A673 (cell line): ENCODE results near the gene SLC28A1.

Experiments
- EZH2 ChIP-seq: fragments of 200-600 bp; sonication (generic); IDR thresholded peaks from 2 replicates; pipeline ENCODE4 v1.6.1; 2017; ENCODE audit warnings: borderline replicate concordance, low read depth, mild to moderate bottlenecking, mixed read lengths, antibody characterized with exemption, low read length; ENCODE audit not compliant: poor library complexity, severe bottlenecking
- TF ChIP-seq, protein P1 (sequence below): fragments of 300-800, 200-600 bp; sonication (generic); conservative IDR thresholded peaks from 2 replicates; pipeline ENCODE4 v1.5.1; 2017; ENCODE audit warnings: low read depth, mild to moderate bottlenecking, antibody characterized with exemption, low read length, moderate library complexity, mixed read lengths

DNA sequence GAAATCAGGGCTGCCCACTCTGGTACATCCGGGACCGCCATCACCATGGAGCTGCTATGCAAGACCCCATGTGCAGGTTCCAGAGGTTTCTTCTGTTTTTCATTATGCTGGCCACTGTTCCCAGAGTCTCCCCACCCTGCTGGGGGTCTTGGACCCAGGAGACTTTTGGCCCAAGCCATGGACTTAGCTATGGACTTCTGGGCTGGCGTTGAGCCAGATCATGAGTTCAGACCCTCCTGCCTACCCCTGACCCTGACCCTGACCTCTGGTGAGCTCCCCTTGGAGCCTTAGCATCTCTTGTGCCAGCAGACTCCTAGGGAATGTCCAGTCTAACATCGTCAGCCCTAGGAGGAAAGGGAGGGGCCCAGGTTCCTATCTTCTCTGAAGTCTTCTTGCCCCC lies 25.3 kb downstream of the SLC28A1 start:
- TF ChIP-seq, protein P1, sequence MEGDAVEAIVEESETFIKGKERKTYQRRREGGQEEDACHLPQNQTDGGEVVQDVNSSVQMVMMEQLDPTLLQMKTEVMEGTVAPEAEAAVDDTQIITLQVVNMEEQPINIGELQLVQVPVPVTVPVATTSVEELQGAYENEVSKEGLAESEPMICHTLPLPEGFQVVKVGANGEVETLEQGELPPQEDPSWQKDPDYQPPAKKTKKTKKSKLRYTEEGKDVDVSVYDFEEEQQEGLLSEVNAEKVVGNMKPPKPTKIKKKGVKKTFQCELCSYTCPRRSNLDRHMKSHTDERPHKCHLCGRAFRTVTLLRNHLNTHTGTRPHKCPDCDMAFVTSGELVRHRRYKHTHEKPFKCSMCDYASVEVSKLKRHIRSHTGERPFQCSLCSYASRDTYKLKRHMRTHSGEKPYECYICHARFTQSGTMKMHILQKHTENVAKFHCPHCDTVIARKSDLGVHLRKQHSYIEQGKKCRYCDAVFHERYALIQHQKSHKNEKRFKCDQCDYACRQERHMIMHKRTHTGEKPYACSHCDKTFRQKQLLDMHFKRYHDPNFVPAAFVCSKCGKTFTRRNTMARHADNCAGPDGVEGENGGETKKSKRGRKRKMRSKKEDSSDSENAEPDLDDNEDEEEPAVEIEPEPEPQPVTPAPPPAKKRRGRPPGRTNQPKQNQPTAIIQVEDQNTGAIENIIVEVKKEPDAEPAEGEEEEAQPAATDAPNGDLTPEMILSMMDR: no peak
- no peak for TF ChIP-seq EZH2
